ENCODE measurements around the gene CD151. TPM values are rescaled to one million over a fixed set of nuclear protein-coding genes. Genes with fewer than 3 reads are reported as not detected.

The CD151 gene
- total RNA-seq, 1 donor from 2014 or later, result 108 TPM

GRCh38 chr11:828506-829175 lies 4.1 kb upstream of the CD151 start:
- Mint-ChIP-seq H3K27me3 (ENCODE audit: low read depth) (peaks cover 60% of the 10 kb centered on the region), H3K4me3 (peak overlapping the region; percentile 81), H3K36me3 (ENCODE audit: low read depth) (no peaks in the 10 kb centered on the region), H3K4me1 (peaks cover 22% of the 10 kb centered on the region), H3K9me3 (no peaks in the 10 kb centered on the region), H3K27ac (ENCODE audit: unreplicated experiment) (no peak overlapping the region)
- DNase-seq (ENCODE audit: low read depth, low spot score), result no peak
- TF ChIP-seq CTCF (conservative IDR thresholded peaks at IDR 0.05), result no peak

- Mint-ChIP-seq H3K9me3 (no peaks in the 10 kb centered on the region), H3K36me3 (ENCODE audit: low read depth) (no peaks in the 10 kb centered on the region), H3K27me3 (ENCODE audit: low read depth) (peaks cover 63% of the 10 kb centered on the region), H3K4me1 (peaks cover 28% of the 10 kb centered on the region), H3K27ac (ENCODE audit: unreplicated experiment) (no peak overlapping the region), H3K4me3 (peak overlapping the region; percentile 81)
- no peak for DNase-seq (ENCODE audit: low read depth, low spot score)
- TF ChIP-seq CTCF (conservative IDR thresholded peaks at IDR 0.05), result no peak
These were observed 3.4 kb upstream of the CD151 start for GRCh38 chr11:829176-829846.

- Mint-ChIP-seq H3K36me3 (ENCODE audit: low read depth) (no peaks in the 10 kb centered on the region), H3K27ac (ENCODE audit: unreplicated experiment) (no peak overlapping the region), H3K4me1 (peaks cover 28% of the 10 kb centered on the region), H3K9me3 (no peaks in the 10 kb centered on the region), H3K27me3 (ENCODE audit: low read depth) (peaks cover 63% of the 10 kb centered on the region), H3K4me3 (peak overlapping the region; percentile 81)
- DNase-seq (ENCODE audit: low read depth, low spot score), result no peak
- no peak for TF ChIP-seq CTCF (conservative IDR thresholded peaks at IDR 0.05)
These were observed 2.9 kb upstream of the CD151 start for GRCh38 chr11:829847-830294.

GRCh38 chr11:830295-831117 lies 2.2 kb upstream of the CD151 start:
- Mint-ChIP-seq H3K4me1 (peaks cover 28% of the 10 kb centered on the region), H3K27me3 (ENCODE audit: low read depth) (peaks cover 60% of the 10 kb centered on the region), H3K4me3 (peak overlapping the region; percentile 81), H3K9me3 (no peaks in the 10 kb centered on the region), H3K27ac (ENCODE audit: unreplicated experiment) (no peak overlapping the region), H3K36me3 (ENCODE audit: low read depth) (no peaks in the 10 kb centered on the region)
- DNase-seq (ENCODE audit: low read depth, low spot score), result peak; percentile 62
- no peak for TF ChIP-seq CTCF (conservative IDR thresholded peaks at IDR 0.05)

- TF ChIP-seq CTCF (conservative IDR thresholded peaks at IDR 0.05), result no peak
- H3K9me3 Mint-ChIP-seq, result no peaks in the 10 kb centered on the region
- peak overlapping the region; percentile 69 for H3K4me3 Mint-ChIP-seq
- no peak overlapping the region for H3K27ac Mint-ChIP-seq (ENCODE audit: unreplicated experiment)
- DNase-seq (ENCODE audit: low read depth, low spot score), result no peak
- no peaks in the 10 kb centered on the region for H3K36me3 Mint-ChIP-seq (ENCODE audit: low read depth)
- peaks cover 28% of the 10 kb centered on the region for H3K4me1 Mint-ChIP-seq
- H3K27me3 Mint-ChIP-seq (ENCODE audit: low read depth), result peaks cover 58% of the 10 kb centered on the region
These were observed 1.5 kb upstream of the CD151 start for GRCh38 chr11:831118-831864.

Measured in neural crest cell (in vitro differentiated cells).